GM04504 (cell line): Measurements from ENCODE around the gene RDM1.
"Not testable (repeated sequence)": the region's sequence is repeated elsewhere in the genome, so short reads cannot be mapped to it uniquely, and the experiment has no call there.

ENCODE experiments used
- DNase-seq: peaks from one replicate; pipeline ENCODE4 v3.0.0-alpha.2; 2012; ENCODE audit warnings: low read depth

The RDM1 gene

DNA sequence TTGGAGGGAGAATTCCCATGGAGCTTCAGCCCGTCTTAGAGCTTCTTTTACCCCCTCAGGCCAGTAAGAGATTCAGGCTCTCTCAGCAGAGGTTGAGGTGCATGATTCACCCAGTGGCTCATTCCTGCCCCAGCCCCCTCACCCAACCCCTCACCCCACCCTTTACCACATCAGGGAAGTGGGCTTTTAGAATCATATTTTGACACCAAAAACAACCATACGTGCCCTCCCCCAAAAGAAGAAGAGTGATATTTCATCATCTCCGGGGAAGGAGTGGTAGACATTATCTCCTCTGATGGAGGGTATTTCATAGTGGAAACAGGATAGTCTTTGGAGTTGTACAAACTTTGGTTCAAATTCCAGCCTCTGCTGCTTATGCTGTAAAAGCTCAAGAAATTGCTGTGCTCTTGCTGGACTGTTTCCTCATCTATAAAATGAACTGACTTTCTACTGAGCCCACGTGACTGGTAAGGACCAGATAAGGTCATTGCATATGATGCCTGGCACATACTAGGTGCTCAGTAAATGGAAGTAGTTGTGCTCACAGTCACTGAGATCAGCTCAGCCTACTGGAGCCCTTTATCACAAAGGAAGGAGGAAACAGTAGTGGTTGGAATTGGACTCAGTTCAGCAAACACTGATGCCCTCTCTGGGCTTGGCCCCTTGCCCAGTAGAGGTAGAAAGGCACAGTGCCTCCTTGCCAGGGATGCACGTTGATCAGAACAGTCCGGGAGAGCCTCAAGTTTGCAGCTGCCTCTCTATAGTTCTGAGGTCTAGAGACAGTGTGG lies 32.1 kb downstream of the RDM1 start:
- DNase-seq = no peak

DNA sequence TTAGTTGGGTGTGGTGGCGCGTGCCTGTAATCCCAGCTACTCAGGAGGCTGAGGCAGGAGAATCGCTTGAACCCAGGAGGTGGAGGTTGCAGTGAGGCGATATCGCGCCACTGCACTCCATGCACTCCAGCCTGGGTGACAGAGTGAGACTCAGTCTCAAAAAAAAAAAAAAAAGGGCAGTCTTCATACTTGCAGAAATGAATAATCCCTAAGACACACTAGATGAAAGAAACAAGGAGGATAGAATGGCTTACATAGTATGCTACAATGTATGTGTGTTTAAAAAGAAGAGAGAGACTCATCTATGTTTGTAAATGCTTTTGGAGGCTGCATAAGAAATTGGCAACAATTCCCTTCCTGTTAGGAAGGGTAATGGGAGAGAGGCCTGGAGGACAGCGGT lies 32.8 kb downstream of the RDM1 start:
- DNase-seq = not testable (repeated sequence)

DNA sequence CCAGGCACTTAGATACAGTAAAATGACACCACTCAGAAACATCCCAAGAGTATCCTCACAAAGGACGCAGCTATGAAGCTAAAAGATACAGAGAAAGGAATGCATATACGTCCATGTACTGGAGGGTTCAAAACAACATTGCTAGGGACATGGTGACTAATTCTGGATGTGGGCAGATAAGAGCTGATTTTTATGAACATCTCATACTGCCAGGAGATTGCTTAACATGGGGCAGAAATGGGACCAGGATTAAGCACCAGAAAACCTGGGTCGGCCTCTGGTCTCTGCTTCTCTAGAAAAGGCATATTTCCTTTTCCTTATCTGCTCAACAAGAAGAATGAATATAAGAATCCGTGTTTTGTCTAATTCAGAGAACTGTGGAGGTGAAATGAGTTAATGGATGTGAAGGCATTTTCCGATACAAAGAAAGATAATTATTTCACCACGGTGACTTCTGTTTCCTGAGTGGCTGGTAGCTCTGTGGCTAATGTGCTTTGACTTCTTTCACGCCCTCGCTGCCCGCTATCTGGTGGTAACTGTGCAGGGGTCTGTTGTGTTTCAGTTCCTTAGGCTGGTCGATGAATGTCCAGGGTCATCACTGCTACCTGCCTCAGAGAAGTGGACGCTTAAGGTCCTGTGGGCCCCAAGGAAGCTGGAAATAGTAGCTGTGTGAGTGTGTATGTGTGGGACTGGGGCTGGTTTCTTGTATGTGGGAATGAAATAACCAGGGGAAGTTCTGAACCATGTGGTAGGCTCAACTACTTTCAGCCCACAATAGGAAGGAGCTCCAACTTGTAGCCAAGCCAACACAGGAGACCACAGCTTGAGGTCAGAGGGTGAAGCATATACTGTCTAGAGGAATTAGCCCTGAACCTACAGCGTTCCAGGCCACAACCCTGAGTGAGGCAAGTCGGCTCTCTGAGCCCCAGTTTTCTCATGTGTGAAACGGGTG lies 34.7 kb downstream of the RDM1 start:
- DNase-seq = no peak

DNA sequence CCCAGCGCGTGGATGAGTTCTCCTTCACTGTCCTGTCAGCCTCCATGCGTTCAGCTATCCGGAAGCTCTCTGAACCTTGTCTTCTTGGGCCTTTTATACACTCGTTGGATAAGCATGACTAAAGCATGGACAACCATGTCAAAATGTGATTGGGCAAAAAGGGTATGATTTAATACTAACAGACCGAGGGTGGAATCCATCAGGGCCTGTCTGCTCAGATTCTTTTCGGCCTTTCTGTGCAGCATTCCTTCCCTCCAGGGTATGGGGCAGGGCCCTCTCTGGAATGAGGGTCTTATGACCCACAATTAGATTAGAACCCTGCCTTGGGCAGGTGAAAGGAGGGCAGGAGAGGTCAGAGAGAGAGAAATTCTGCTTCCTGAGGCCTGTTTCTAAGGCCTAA lies 36.4 kb downstream of the RDM1 start:
- DNase-seq = no peak

DNA sequence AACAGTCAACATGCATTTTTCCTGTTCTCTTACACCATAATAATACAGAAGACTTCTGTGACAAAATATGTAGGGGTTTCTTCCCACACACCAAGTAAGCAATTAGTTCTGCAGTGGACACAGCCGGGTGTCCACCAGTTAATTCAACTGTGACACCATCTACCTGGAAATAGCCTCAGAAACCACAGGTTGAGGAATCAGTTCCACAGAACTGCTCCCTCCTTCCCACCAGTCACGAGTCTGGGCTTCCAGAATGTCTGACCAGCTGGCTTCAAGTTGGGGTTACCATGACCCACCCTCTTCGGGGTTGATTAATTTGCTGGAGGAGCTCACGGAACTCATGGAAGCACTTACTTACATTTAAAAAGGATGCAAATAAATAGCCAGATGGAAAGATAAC lies 36.8 kb downstream of the RDM1 start:
- no peak for DNase-seq

DNA sequence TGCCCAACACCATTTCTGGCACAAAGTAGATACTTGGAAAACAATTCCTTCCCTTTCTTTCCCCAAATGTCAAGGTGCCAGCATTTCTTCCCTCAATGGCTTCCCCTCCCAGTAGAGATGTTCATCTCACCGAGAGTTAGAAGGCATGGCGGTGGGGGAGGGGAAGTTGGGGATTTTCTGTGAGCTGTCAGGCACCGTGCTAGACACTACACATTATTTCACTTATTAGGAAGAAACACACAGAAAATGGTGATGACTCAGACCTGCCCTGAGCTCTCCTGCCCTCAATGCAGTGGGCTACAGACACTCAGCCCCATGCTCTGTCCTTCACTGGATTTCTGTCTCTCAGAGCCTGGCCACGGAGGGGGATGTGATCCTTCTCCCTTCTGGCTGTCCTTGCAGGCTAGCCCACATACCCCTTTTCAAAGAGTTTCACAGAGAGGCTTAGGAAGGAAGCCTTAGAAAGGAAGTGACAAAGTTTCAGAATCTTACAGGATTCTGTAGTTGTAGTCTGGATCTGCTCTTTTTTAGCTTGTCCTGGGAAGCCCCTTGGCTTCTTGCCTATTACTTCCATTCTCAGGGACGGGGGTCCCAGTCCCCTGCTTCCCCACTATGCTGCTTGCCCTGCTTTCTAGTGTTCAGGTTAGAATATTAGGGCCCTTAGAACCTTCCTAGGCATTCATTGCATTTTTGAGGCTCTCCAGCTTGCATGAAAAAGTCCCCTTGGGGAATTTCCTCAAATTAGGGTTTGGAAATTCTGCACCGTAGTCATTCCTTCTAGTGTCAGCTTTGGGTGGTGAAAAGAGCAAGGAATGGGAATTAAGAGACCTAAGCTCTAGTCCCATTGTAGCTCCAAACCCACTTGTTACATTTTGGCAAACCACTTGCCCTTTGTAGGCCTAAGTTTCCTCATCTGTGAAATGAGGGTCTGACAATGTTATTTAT lies 38.2 kb downstream of the RDM1 start:
- DNase-seq = no peak

DNA sequence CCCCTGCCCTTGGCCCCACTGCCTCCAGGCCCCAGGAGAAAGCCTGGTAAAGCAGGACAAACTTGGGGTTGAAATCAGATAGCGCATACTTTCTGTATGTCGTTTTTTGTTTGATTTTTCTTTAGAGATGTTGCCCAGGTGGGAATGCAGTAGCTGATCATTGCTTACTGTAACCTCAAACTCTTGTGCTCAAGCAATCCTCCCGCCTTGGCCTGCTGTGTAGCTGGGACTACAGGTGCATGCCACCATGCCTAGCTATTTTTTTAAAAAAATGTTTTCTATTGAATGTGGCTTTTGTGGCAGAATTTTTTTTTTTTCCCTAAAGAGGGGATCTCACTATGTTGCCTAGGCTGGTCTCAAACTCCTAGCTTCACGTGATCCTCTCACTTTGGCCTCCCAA lies 39.3 kb downstream of the RDM1 start:
- DNase-seq = no peak

DNA sequence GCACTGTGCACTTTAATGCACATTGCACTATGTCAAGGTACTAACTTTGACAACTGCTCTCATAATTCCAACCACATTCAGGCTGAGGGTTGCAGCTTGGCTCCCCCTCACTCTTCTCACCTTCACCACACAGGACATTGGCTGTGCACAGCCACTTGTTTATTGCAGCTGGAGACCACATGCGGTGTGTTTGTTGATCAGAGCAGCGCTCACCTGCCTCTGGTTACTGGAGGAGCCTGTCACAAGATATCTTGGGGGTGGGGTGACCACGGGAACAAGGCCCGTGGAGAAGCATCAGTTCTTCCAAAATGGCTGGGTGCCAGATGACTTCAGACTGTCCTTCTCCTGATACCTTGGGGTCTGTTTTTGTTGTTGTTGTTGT lies 39.8 kb downstream of the RDM1 start:
- no peak for DNase-seq

DNA sequence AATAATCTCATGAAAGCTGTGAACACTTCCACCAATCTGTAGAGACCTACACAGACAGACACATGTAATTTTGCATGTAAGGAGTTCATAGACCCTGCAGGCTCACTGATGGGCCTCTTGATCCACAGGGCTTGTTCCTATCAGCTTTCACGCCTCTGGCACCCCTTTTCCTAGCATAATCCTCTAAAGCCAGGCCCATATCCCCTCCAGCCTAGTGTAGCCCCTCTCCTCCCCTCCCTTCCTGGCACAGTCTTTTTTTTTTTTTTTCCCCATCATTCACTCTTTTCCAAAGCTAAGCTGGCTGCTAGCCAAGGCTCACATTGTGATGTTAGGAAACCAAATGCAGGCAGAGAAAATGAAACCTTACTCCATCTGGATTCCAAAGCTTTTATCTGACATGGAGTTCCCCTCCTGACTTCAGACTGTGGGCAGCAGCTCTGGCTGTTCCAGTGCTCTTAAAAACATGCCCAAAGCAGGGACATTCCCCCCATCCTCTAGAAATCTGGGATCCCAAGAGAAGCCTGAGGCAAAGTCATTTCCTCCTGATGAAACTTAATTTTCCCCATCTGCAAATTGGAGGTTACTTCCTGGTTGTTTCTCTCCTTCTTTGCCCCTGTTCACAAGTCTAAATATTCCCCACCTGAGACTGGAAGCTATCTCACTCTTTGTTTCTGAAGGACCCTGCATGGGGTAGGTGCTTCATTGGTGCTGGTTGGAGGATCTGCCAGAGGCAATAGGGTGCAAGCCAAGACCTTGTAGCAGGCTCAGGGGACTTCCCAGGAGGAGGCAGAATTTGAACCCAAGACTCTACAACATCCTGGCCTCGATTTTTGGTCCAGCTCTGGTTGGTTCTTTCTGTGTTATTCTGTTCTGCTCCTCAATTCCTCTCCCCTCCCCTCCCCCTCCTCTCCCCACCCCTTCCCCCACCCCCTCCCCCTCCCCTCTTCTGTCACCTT lies 40.5 kb downstream of the RDM1 start:
- no peak for DNase-seq

DNA sequence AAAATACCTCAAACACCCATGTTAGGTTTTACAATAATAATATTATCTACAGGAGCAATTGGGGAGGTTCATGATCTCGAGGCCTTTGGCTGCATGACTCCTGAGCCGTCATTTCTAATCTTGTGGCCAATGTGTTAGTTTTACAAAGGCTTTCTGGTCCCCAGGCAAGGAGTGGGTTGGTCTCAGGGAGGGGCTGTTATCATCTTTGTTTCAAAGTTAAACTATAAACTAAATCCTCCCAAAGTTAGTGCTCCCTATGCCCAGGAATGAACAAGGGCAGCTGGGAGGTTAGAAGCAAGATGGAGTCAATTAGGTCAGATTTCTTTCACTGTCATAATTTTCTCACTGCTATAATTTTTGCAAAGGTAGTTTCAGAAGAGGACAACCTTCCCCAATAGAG lies 41.3 kb downstream of the RDM1 start:
- DNase-seq = no peak

DNA sequence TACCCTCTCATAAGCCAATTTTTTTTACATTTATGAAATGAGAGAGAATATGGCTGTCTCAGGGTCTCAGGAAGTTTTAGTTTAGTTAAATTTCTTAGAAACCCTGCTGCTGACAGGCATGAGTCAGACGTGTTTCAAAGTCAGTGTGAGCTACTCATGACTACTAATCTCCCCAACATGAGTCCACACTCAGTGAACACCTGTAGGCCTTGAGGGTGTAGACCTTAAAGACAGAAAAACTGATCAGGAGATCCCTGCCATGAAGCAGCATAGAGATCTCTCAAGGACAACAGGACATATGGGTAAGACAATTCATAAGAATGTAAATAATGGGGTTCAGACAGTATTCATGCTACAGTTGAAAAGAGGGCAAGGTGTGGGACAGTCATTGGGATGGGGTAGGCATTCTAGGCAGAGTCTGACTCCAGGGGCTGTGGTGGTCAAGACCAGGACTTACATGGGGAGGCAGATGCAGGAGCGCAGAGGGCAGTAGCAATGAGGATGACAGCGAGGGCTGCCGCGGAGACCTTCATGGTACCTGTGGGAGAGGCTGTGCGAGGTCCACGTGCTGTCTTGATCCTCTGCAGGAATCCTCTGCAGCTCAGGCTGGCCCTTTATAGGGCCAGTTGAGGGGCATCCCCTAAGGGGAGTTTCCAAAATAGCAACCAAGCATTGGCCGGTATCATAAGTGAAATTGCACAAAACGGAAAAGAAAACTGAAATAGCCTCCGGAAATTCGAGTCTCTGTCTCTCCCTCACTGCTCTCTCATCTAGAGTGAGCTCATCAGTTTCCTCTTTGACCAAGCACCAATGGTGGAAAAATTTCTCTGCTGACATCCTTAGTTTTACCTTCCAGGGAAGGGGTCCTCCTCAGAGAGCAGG lies 50.6 kb downstream of the RDM1 start, which contains the start of gene CCL5:
Gene CCL5, minus strand, starts transcription at position 588 of the 882 bp plus-strand sequence.
- no peak for DNase-seq

DNA sequence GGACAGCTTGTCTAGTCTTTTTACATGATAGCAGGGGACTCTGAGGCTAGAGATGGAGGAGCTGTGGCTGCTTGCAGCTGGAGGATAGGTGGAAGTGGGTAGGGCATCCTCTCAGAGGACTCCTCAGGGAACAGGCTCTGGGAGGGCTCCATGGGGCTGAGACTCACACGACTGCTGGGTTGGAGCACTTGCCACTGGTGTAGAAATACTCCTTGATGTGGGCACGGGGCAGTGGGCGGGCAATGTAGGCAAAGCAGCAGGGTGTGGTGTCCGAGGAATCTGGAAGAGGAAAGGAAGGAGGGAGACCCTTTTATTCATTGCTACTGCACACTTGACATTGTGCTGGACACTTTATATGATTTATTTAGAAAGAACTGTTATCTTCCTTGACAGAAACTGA lies 52.2 kb downstream of the RDM1 start:
- no peak for DNase-seq

DNA sequence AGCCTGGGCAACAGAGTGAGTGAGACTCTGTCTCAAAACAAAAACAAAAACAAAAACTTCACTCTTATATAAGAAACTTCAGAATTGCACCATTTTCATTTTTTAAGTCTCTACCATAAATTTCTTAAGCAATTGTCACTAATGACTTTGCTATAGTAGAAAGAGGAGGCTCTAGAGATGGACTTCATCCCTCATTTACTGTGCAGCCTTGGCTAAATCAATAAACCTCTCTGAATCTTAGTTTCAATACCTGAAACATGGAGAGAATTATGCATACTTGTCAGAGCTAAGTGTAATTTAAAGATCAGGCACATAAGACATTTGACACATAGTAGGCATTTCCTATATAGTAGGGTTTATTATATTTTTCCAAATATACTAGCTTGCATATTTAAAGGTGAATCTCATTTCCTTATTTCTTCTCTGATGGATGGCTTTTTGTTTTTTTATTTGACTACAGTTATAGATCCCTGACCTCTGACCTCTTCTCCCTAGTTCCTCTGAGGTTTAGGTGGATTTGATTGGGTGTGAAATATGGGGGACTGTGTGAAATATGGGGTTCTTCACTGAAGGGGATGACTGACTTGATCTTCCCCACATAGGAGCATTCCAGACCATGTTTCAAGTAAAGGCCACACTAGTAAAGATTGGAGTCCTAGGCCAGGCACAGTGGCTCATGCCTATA lies 53.1 kb downstream of the RDM1 start:
- no peak for DNase-seq

DNA sequence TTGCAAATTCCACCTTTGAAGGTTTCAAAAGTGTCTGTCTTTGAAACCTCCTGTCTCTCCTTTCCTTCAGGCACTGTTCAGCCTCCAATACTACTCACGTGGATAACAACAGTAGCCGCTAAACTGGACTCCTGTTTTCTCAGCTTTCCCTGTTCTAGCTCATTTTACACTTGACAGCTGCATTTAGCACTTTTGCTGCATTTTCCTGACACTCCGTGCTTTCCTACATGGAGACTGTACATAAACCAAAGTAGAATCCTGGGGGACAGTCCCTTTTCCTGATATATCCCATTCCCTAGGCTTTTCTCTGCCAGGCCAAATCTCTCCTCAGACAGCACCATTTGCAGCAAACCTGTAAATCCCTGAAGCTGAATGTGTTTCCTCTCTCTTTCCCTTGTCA lies 54.0 kb downstream of the RDM1 start:
- no peak for DNase-seq

DNA sequence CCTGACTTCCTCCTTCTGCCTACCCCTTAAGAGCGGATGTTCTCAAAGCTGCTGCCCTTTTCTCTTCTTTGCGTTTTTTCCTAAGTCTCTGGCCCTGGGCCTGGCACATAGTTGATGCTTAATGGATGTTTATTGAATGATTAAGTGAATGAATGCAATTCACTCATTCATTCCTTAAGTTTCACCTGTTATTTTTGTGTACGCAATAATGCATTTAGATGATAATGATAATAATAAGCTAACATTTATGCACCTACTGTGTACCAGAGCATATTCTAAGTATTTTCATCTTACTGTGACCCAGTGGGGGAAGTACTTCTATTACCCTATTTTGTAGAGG lies 54.8 kb downstream of the RDM1 start:
- no peak for DNase-seq

DNA sequence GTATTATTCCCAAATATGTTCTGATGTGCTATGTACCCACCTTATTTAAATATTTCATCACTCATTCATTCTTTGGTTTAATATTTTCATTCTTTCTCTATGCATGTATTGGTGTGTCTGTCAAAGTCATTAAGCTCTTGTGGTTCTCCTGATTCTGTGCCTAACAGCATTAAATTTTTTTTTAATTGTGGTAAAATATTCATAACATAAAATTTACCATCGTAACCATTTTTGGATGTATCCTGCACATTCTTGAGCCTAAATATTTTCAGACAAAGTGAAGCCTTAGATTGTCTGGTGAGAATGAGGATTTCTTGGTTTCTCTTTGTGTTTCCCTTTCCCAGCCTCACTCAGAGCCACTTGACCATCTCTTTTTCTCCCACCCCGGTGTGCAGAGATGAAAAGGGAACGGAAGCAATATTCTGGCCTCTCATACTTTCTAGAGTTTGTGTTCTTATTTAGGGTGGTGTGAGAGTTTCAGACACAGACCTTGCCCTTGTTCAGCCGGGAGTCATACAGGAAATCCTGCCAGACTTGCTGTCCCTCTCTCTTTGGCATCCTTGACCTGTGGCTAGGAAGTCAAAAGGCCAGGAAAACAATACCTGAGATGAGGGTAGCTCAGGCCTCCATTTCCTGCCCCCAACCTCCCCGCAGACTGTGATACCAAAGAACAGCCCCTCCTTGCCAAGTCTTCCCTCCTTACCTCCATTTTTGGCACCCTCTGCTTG lies 55.3 kb downstream of the RDM1 start:
- no peak for DNase-seq

DNA sequence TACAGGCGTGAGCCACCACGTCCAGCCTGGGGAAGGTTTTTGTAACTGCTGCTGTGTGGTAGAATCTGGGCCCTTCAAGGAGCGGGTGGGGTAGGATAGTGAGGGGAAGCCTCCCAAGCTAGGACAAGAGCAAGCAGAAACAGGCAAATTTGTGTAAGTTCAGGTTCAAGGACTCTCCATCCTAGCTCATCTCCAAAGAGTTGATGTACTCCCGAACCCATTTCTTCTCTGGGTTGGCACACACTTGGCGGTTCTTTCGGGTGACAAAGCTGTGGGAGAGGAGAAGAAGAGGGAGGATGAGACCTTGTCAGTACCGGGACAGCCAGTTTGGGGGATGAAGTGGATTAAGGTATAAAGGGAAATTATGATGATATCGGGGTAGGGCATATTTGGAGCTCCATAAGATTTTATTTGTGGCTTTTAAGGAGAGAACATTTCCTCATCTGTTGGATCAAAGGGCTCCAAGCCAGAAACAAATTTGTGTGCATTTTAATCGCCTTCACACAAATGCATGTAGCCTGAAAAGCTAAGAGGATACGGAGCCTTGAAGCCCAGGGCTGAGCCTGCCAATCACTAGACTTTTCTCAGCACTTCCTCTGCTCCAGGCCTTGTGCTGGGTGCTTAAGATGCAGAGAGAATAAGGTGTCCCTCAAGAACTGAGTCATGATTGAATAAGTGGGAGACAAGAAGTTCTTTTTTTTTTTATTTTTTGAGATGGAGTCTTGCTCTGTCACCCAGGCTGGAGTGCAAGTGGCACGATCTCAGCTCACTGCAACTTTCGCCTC lies 58.2 kb downstream of the RDM1 start:
- no peak for DNase-seq
